SK-N-MC (cell line): ENCODE measurements around the gene SLC10A7.

ENCODE experiments used
- EZH2 ChIP-seq: fragments of 200-600 bp; sonication (generic); IDR thresholded peaks from one replicate; pipeline ENCODE4 v1.6.1; 2017; ENCODE audit warnings: antibody characterized with exemption
- FOXP2 ChIP-seq: optimal IDR thresholded peaks from 2 replicates; pipeline ENCODE3; 2011; ENCODE audit warnings: mild to moderate bottlenecking, moderate library complexity; ENCODE audit not compliant: insufficient read depth; ENCODE audit errors: extremely low read length, control extremely low read depth
- POLR2AphosphoS5 ChIP-seq: IDR thresholded peaks from 2 replicates; pipeline ENCODE4 v1.6.1; 2012; ENCODE audit warnings: mild to moderate bottlenecking, low read depth, low read length, borderline replicate concordance

DNA sequence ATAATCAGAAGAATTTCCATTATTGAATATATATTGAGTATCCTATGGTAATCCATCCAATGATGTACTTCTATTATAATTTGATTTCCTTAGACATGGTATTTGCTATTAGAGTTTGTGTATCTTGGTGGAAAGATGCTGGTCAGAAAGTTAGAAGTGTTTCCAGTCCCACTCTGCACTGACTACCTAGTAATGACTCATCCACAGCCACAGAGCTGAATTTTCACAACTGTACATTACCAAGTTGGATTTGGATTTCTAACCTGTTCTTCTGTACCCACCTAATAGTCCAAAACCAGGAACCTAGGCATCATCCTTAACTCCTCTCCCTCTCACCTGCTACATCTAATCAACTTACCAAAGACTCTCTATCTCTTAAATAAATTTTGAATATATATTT, 162.0 kb downstream of the SLC10A7 start:
- no peak for TF ChIP-seq EZH2
- no peak for TF ChIP-seq POLR2AphosphoS5
- no peak for TF ChIP-seq FOXP2
